Stimulated activated CD8-positive, alpha-beta memory T cell treated with anti-CD3 and anti-CD28 coated beads, Interleukin-15, amount 100 ng/mL, for 48 hours (primary cell): ENCODE measurements around the gene PIGB.
"Not testable (repeated sequence)": the region's sequence is repeated elsewhere in the genome, so short reads cannot be mapped to it uniquely, and the experiment has no call there.

Experiments
- DNase-seq, 2 donors: peaks; one replicate each; pipeline ENCODE4 v3.0.0-alpha.2; 2020; ENCODE audit warnings: low read depth in 2 of 2

PIGB gene

GRCh38 chr15:55318588-55319494, at the start of gene PIGB, which contains the start of gene PIGBOS1:
Gene PIGB (plus strand): TSS chr15:55319222. CDS start chr15:55319251, 29 bp downstream.
Gene PIGBOS1 (minus strand): TSS chr15:55319123. CDS start chr15:55317792, 1,331 bp downstream.
- DNase-seq: peak; percentile 67 to 71

GRCh38 chr15:55270291-55270690, 48.7 kb upstream of the PIGB start:
- DNase-seq: no peak

DNA sequence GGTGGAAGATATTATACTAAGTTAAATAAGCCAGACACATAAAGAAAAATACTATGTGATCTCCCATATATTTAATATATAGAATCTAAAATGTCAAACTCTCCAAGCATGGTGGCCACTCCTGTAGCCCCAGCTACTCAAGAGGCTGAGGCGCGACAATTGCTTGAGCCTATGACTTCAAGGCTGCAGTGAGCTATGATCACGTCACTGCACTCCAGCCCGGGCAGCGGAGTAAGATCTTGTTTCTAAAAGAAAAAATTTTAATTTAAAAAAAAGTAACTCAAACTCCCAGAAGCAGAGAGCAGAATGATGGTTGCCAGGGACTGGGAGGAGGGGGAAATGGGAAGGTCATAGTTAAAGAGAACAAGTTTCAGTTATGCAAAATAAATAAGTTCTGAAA, 42.7 kb upstream of the PIGB start:
- DNase-seq: no peak

DNA sequence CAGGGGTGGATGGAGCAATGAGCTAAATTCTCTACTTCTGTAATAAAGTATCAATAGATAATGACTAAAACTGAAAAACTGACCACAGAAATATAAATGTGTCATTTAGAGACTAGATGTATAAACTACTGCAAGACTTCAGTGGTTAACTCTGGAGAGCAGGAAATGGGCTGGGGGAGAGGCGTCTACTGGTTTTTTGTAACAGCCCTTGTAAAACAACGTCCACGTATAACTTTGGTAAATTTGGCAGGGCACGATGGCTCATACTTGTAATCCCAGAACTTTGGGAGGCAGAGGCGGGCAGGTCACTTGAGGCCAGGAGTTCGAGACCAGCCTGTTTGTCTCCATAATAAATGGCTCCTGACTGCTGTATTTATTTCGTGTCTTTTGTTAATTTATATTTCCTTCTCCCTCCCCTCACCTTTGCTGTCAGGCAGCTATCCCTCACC, 41.9 kb upstream of the PIGB start:
- DNase-seq: peak; percentile 58 to 65

DNA sequence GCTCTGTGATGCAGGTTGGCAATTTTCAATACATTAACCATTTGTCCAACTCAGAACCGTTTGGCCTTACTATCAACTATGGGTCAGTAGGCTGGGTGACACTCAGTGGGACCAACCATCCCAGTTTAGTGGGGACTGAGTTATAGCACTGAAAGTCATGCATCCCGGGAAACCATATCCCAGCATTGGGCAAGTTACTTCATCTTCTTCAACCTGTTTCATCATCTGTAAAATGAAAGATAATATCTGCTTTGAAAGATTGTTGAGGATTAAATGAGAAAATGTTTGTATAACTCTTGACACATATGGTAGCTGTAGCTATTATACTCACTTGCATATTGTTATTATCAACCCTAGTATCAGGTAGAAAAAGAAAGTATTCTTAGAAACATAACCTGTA, 41.3 kb upstream of the PIGB start:
- no peak for DNase-seq

GRCh38 chr15:55279100-55279745, 39.8 kb upstream of the PIGB start:
- no peak for DNase-seq

- DNase-seq: peak in 1 of 2 donors; percentile 49
Measured at GRCh38 chr15:55279746-55280351, 39.2 kb upstream of the PIGB start.

GRCh38 chr15:55280589-55280988, 38.4 kb upstream of the PIGB start:
- not testable (repeated sequence) for DNase-seq

GRCh38 chr15:55281517-55282228, 37.3 kb upstream of the PIGB start:
- no peak for DNase-seq

DNA sequence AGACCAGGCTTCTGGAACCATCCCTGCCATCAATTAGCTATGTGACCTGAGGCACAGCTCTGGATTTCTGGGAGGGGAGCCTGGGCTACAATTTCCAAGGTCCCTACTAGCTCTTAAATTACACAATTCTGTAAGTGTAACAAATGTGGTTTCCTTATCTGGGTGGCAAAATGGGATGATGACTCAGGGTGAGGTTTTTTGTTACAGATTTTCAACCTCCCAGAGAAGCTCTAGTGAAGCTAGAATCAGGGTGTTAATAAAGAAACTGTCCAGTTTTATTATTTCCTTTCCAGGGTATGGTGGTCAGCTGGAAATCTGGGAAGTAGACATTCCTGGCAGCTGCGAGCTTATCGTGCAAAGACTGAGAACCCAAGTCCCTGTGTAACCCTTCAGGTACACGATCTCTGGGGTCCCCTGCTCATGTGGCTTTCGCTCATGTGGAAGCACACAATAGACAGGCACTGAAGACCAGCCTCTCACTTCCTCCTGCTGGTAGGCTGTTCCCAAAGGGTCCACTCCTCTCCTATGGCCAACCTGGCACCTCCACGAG, 36.7 kb upstream of the PIGB start:
- no peak for DNase-seq

- DNase-seq: no peak
Measured at GRCh38 chr15:55283379-55284147, 35.5 kb upstream of the PIGB start.

DNA sequence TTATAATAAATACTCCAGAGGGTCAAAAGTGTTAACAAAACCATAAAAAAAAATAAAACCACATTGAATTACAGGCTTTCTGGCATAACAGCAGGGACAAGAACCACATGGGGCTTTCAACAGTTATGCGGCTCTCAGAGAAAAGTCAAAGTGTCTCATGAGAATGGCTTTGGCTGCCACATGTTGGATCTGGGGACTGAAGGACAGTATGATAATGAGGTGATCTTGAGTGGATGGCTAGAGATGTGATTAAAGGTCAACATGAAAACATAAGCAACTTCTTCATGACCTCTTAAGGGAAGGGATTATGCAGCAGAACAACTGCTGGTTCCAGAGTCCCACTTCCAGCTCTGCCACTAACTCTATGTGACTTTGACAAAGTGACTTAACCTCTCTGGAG, 34.6 kb upstream of the PIGB start:
- no peak for DNase-seq

GRCh38 chr15:55286442-55287189, 32.4 kb upstream of the PIGB start:
- not testable (repeated sequence) for DNase-seq

DNA sequence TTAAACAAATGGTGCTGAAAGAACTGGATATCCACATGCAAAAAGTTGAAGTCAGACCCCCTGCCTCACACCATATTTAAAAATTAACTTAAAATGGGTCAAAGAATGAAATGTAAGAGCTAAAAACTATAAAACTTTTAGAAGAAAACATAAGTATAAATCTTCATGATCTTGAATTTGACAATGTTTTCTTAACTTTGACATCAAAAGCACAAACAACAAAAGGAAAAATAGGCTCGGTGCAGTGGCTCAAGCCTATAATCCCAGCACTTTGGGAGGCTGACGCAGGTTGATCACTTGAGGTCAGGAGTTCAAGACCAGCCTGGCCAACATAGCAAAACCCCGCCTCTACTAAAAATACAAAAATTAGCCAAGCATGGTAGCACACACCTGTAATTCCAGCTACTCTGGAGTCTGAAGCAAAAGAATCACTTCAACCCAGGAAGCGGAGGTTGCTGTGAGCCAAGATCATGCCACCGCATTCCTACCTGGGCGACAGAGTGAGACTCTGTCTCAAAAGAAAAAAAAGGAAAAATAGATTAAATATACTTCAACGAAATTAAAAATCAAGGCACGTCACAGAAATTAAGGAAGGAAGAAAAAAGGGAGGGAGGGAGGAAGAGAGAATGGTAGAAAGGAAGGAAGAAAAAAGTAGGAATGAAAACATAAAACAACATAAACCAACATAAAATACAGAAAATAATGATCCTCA, 30.9 kb upstream of the PIGB start:
- DNase-seq: no peak

GRCh38 chr15:55289011-55289745, 29.8 kb upstream of the PIGB start:
- DNase-seq: no peak

GRCh38 chr15:55289746-55290527, 29.1 kb upstream of the PIGB start, which contains the start of gene RAB27A:
Gene RAB27A (minus strand): TSS chr15:55289813. CDS start chr15:55234934, 54,879 bp downstream.
- DNase-seq: peak; percentile 77 to 79

DNA sequence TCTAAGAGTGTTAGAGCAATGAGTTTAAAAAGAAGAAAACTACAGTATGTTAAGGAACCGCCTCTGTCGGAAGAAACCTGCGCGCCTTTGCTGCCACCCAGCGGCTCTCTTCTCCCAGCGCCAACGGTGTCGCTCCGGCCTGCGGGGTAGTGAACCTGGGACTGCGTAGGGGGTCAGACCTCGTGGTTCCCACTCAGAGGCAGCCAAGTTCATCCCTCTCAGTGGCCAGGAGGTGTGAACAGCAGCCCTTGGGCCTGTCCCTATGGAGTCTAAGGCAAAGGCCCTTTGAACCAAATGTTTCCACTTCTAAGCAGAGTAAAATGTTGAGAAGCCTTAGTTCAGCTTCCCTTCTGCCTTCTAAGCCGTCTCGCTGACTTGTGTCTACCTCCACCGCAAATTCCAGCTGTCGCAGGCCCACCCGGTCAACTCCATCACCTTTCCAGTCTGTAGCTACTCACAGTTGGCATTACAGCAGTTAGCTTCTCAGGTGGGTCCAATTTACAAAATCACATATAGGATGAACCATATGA, 28.4 kb upstream of the PIGB start:
- peak; percentile 79 to 80 for DNase-seq
